ENCODE data around the gene RNF41.

RNF41 gene

GRCh38 chr12:56244494-56244893, 22.8 kb upstream of the RNF41 start:
- in situ Hi-C loops (cut with MboI; ENCODE audit: low sequenced_read_pairs): no loop called here

GRCh38 chr12:56243731-56244181, 22.0 kb upstream of the RNF41 start:
- in situ Hi-C loops (cut with MboI; ENCODE audit: low sequenced_read_pairs): no loop called here

- in situ Hi-C loops (cut with MboI; ENCODE audit: low sequenced_read_pairs): no loop called here
Measured at GRCh38 chr12:56242986-56243385, 21.3 kb upstream of the RNF41 start.

- in situ Hi-C loops (cut with MboI; ENCODE audit: low sequenced_read_pairs): no loop called here
Measured at GRCh38 chr12:56241424-56242303, 19.9 kb upstream of the RNF41 start.

GRCh38 chr12:56237552-56237951, 15.8 kb upstream of the RNF41 start:
- in situ Hi-C loops (cut with MboI; ENCODE audit: low sequenced_read_pairs): no loop called here

GRCh38 chr12:56236985-56237384, 15.3 kb upstream of the RNF41 start:
- in situ Hi-C loops (cut with MboI; ENCODE audit: low sequenced_read_pairs): no loop called here

GRCh38 chr12:56236091-56236490, 14.4 kb upstream of the RNF41 start:
- in situ Hi-C loops (cut with MboI; ENCODE audit: low sequenced_read_pairs): no loop called here

- in situ Hi-C loops (cut with MboI; ENCODE audit: low sequenced_read_pairs): no loop called here
Measured at GRCh38 chr12:56234746-56235436, 13.2 kb upstream of the RNF41 start.

GRCh38 chr12:56231184-56231582, 9.5 kb upstream of the RNF41 start:
- in situ Hi-C loops (cut with MboI; ENCODE audit: low sequenced_read_pairs): no loop called here

GRCh38 chr12:56230432-56231183, 8.9 kb upstream of the RNF41 start:
- in situ Hi-C loops (cut with MboI; ENCODE audit: low sequenced_read_pairs): no loop called here

- in situ Hi-C loops (cut with MboI; ENCODE audit: low sequenced_read_pairs): no loop called here
Measured at GRCh38 chr12:56229916-56230431, 8.3 kb upstream of the RNF41 start, which contains the start of gene SLC39A5. Gene SLC39A5 (plus strand): TSS chr12:56230051. CDS start chr12:56231275, 1,224 bp downstream.

- in situ Hi-C loops (cut with MboI; ENCODE audit: low sequenced_read_pairs): no loop called here
Measured at GRCh38 chr12:56229082-56229481, 7.4 kb upstream of the RNF41 start.

- in situ Hi-C loops (cut with MboI; ENCODE audit: low sequenced_read_pairs): no loop called here
Measured at GRCh38 chr12:56224954-56225353, 3.2 kb upstream of the RNF41 start.

- in situ Hi-C loops (cut with MboI; ENCODE audit: low sequenced_read_pairs): no loop called here
Measured at GRCh38 chr12:56224102-56224701, 2.5 kb upstream of the RNF41 start, which contains the start of gene NABP2. Gene NABP2 (plus strand): TSS chr12:56224342. CDS start chr12:56224857, 515 bp downstream.

GRCh38 chr12:56223571-56224101, 1.9 kb upstream of the RNF41 start:
- in situ Hi-C loops (cut with MboI; ENCODE audit: low sequenced_read_pairs): no loop called here

- in situ Hi-C loops (cut with MboI; ENCODE audit: low sequenced_read_pairs): no loop called here
Measured at GRCh38 chr12:56222531-56222895, 791 bp upstream of the RNF41 start.

GRCh38 chr12:56221232-56221756, 428 bp downstream of the RNF41 start:
- in situ Hi-C loops (cut with MboI; ENCODE audit: low sequenced_read_pairs): no loop called here

- in situ Hi-C loops (cut with MboI; ENCODE audit: low sequenced_read_pairs): no loop called here
Measured at GRCh38 chr12:56220611-56221231, 1.0 kb downstream of the RNF41 start.

- in situ Hi-C loops (cut with MboI; ENCODE audit: low sequenced_read_pairs): no loop called here
Measured at GRCh38 chr12:56219840-56220239, 1.9 kb downstream of the RNF41 start.

- in situ Hi-C loops (cut with MboI; ENCODE audit: low sequenced_read_pairs): no loop called here
Measured at GRCh38 chr12:56216461-56216860, 5.3 kb downstream of the RNF41 start.
